Activated CD8-positive, alpha-beta T cell treated with anti-CD3 and anti-CD28 coated beads, Interleukin-2, amount 10 ng/mL, durations not matched to agents 7 days and 5 days (primary cell): ENCODE measurements around the gene THSD8. TPM values are rescaled to one million over a fixed set of nuclear protein-coding genes. Genes with fewer than 3 reads are reported as not detected.
"Not testable (repeated sequence)": the region's sequence is repeated elsewhere in the genome, so short reads cannot be mapped to it uniquely, and the experiment has no call there.

Experiments
- ATAC-seq: fragments of 150-1000 bp; cut with Tn5 transposase; one replicate; pipeline ENCODE4 v1.10.0; 2021; ENCODE audit warnings: moderate library complexity
- CTCF ChIA-PET: fragments of 350-600 bp; sonication (Branson Sonifier 250); formaldehyde crosslinking; loops from one replicate; lab custom pipeline; 2021; ENCODE audit warnings: antibody characterized with exemption; lab: Charles Lee
- POLR2A ChIA-PET: fragments of 350-600 bp; sonication (Branson Sonifier 250); formaldehyde crosslinking; loops from one replicate; lab custom pipeline; 2021; ENCODE audit warnings: antibody characterized with exemption; lab: Charles Lee
- DNase-seq: peaks from one replicate; pipeline ENCODE4 v3.0.0-alpha.2; 2020
- H3K27ac Mint-ChIP-seq: one replicate; pipeline ENCODE4 v1.8.0; 2021; ENCODE audit warnings: mild to moderate bottlenecking, mixed read lengths
- H3K27me3 Mint-ChIP-seq: one replicate; pipeline ENCODE4 v1.8.0; 2021; ENCODE audit warnings: low read depth, mixed read lengths
- H3K36me3 Mint-ChIP-seq: one replicate; pipeline ENCODE4 v1.8.0; 2021; ENCODE audit warnings: low read depth, mixed read lengths
- H3K4me1 Mint-ChIP-seq: one replicate; pipeline ENCODE4 v1.8.0; 2021; ENCODE audit warnings: low read depth, mixed read lengths
- H3K4me3 Mint-ChIP-seq: one replicate; pipeline ENCODE4 v1.8.0; 2021; ENCODE audit warnings: mild to moderate bottlenecking, mixed read lengths
- H3K9me3 Mint-ChIP-seq: one replicate; pipeline ENCODE4 v1.8.0; 2022; ENCODE audit warnings: mixed read lengths; ENCODE audit not compliant: insufficient read depth
- total RNA-seq, 2 experiments: library from RNA; stranded (reverse); gene quantifications; one replicate each; pipeline ENCODE4 v1.2.3, GENCODE V29; 2021

Gene THSD8
- total RNA-seq, 2 experiments from 2014 or later, result 17.7 to 30.9 TPM

DNA sequence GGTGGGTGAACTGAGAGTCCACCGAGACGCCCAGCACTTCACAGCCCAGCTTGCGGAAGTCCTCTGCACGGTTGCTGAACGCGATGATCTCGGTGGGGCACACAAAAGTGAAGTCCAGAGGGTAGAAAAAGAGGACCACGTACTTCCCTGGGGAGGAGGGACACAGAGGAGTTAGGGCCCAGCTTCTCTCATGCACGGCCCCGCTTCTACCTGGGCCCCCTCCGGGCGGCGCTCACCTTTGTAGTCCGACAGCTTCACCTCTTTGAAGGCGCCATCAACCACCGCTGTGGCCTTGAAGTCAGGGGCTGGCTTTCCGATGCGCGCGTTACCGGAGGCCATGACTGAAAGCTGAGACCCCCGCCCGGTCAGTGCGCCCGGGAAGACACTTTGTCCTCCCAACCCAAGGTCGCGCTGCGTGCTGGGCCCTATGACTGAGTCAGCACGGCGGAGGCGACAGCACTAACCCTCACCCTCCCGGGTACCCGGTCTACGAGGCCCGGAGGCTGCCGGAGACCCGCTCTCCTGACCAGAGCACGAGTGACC lies 875 bp upstream of the THSD8 start:
- POLR2A ChIA-PET, result interaction anchor here (0.7 to 4.2 kb wide), 4 partner anchors 9 to 81 kb away, joined by 3 to 34 read pairs (median 4); partner anchors contain the start of gene JUNB
- H3K27me3 Mint-ChIP-seq, result no peaks in the 10 kb centered on the region
- peak overlapping the region; percentile 81 for H3K27ac Mint-ChIP-seq
- H3K9me3 Mint-ChIP-seq, result no peaks in the 10 kb centered on the region
- H3K4me3 Mint-ChIP-seq, result peak overlapping the region; percentile 89
- peaks cover 7% of the 10 kb centered on the region for H3K36me3 Mint-ChIP-seq
- H3K4me1 Mint-ChIP-seq, result peaks cover 32% of the 10 kb centered on the region
- ATAC-seq (peak; percentile 16), DNase-seq (peak; percentile 35)
- CTCF ChIA-PET, result interaction anchor here (0.9 to 11.4 kb wide), 5 partner anchors 25 to 165 kb away, joined by 3 to 390 read pairs (median 12); partner anchors contain the start of genes HOOK2 and TRIR

DNA sequence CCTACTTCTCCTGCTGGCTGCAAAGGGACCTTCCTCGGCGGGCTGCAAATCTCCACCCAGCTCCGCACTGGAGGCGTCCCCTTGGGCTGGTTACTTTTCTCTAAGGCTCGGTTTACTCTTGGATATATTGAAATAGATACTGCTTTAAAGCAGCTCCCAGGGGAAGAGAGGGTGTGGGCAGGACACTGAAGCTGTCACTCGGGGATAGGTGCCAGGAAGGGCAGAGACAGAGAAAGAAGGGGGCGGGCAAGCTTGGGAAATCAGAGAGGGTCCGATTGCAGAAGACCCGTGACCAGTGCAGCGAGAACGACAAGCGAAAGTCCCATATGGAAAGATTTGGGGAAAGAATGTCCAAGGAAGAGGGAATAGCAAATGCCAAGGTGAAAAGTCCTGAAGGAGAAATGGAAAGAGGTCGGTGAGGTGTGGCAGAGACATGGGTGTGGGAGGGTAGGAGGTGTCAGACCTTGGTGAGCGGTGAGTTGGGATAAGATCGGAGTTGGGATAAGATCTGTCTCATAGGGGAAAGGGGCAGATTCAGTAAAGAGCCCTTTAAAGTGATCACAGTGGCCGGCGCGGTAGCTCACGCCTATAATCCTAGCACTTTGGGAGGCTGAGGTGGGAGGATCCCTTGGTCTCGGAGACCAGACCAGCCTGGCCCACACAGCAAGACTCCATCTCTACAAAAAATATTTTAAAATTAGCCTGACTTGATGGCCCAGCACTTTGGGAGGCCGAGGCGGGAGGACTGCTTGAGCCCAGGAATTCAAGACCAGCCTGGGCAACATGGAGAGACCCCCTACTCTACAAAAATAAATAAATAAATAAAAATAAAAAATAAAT lies 618 bp downstream of the THSD8 start:
- ChIA-PET POLR2A (interaction anchor here (0.9 to 4.2 kb wide), 3 partner anchors 11 to 106 kb away, joined by 3 to 34 read pairs (median 3); partner anchors contain the start of genes FBXW9 and JUNB), CTCF (interaction anchor here (0.6 to 2.7 kb wide), 13 partner anchors 10 to 163 kb away, joined by 3 to 15 read pairs (median 5); partner anchors contain the start of gene JUNB)
- DNase-seq, result no peak
- Mint-ChIP-seq H3K4me3 (peak overlapping the region; percentile 89), H3K4me1 (peaks cover 39% of the 10 kb centered on the region), H3K36me3 (peaks cover 13% of the 10 kb centered on the region), H3K9me3 (no peaks in the 10 kb centered on the region), H3K27ac (peak overlapping the region; percentile 54), H3K27me3 (no peaks in the 10 kb centered on the region)
- no peak for ATAC-seq

DNA sequence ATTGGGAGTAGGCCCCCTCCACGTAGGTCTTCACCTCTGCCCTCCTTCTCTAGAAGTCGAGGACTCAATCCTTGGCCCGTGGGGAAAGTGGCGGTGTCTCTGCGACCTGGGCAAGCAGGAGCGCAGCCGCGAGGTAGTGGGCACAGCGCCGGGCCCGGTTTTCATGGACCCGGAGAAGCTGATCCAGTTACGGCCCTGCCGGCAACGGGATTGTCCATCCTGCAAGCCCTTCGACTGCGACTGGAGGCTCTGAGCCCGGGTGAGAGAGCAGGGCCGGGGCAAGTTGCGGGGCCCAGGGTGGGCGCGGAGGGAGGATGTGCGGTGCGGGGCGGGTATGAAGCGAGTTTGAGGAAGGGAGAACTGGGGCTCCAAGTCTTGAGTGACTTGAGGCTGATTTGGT lies 2.2 kb downstream of the THSD8 start:
- CTCF ChIA-PET, result interaction anchor here (1.9 to 2.7 kb wide), 3 partner anchors 26 to 47 kb away, joined by 7 to 15 read pairs (median 9); no protein-coding TSS in a partner anchor
- Mint-ChIP-seq H3K4me1 (peaks cover 43% of the 10 kb centered on the region), H3K27me3 (no peaks in the 10 kb centered on the region), H3K4me3 (no peak overlapping the region), H3K9me3 (no peaks in the 10 kb centered on the region), H3K36me3 (peaks cover 17% of the 10 kb centered on the region), H3K27ac (no peak overlapping the region)
- DNase-seq (no peak), ATAC-seq (no peak)
- POLR2A ChIA-PET, result interaction anchor here (4.2 kb wide), 1 partner anchor 12 kb away, joined by 34 read pairs; the partner anchor contains the start of gene JUNB

DNA sequence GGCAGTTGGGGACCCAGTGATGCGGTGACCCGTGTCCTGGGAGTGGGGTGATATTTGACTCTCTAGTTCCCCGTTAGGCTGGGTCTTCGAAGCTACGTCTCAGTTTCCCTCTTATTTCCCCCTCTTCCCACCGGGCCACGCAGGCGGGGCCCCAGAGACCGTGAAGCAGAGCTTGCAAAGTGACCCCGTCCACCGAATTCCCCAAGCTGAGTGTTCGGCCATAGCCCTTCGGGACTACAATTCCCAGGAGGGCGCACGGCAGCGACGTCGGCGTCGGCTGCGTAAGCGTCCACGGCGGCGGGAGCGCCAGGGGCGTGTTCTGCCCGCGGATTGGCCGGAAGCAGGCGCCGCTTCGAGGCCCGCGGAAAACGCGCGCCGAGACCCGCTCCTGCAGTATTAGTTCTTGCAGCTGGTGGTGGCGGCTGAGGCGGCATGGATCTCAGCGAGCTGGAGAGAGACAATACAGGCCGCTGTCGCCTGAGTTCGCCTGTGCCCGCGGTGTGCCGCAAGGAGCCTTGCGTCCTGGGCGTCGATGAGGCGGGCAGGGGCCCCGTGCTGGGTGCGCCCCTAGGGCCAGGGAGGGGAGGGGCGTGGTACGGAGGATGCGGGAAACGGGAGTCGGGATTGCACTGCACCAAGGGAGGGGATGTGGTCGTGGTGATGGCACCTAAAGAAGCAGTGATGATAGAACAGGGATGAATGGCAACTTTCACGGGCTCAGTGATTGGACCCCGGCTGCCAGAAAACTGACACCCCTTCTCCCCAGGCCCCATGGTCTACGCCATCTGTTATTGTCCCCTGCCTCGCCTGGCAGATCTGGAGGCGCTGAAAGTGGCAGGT lies 4.6 kb downstream of the THSD8 start, which contains the start of gene RNASEH2A:
Gene RNASEH2A, plus strand, starts transcription at position 343 of the 840 bp plus-strand sequence. Its CDS starts 90 bp downstream, at position 433.
- CTCF ChIA-PET, result interaction anchor here (1.0 to 2.4 kb wide), 6 partner anchors 11 to 78 kb away, joined by 3 to 15 read pairs (median 5); no protein-coding TSS in a partner anchor
- ATAC-seq (peak; percentile 89), DNase-seq (peak; percentile 92)
- Mint-ChIP-seq H3K27me3 (no peaks in the 10 kb centered on the region), H3K4me3 (peak within 1 kb of the TSS; percentile 97), H3K27ac (peak within 1 kb of the TSS; percentile 95), H3K4me1 (peaks cover 28% of the 10 kb centered on the region), H3K9me3 (no peaks in the 10 kb centered on the region), H3K36me3 (peaks cover 17% of the 10 kb centered on the region)
- POLR2A ChIA-PET, result interaction anchor here (0.8 to 1.3 kb wide), 3 partner anchors 8 to 31 kb away, joined by 3 to 15 read pairs (median 3); partner anchors contain the start of gene JUNB

DNA sequence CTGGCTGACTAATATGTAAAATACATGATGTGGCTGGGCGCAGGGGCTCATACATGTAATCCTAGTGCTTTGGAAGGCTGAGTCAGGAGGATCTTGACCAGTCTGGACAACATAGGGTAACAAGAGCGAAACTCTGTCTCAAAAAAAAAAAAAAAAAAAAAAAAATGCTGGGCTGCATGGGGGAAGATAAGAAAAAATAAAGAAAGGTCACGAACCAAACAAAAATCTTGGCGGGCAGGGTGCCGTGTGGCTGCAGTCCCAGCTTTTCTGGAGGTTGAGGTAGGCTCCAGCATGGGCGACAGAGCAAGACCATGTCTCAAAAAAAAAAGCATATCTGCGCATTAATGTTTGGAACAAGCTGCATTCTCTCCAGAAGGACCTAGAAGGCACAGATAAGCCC lies 13.2 kb downstream of the THSD8 start:
- Mint-ChIP-seq H3K9me3 (no peaks in the 10 kb centered on the region), H3K27me3 (no peaks in the 10 kb centered on the region), H3K4me3 (no peak overlapping the region), H3K36me3 (peaks cover 16% of the 10 kb centered on the region), H3K27ac (no peak overlapping the region), H3K4me1 (no peaks in the 10 kb centered on the region)
- CTCF ChIA-PET, result interaction anchor here (1.0 to 2.4 kb wide), 3 partner anchors 10 to 54 kb away, joined by 3 to 6 read pairs (median 3); no protein-coding TSS in a partner anchor
- POLR2A ChIA-PET, result interaction anchor here (1.4 to 1.6 kb wide), 2 partner anchors 9 to 78 kb away, joined by 3 to 4 read pairs; partner anchors contain the start of genes GET3 and RNASEH2A
- no peak for ATAC-seq
- DNase-seq, result no peak

DNA sequence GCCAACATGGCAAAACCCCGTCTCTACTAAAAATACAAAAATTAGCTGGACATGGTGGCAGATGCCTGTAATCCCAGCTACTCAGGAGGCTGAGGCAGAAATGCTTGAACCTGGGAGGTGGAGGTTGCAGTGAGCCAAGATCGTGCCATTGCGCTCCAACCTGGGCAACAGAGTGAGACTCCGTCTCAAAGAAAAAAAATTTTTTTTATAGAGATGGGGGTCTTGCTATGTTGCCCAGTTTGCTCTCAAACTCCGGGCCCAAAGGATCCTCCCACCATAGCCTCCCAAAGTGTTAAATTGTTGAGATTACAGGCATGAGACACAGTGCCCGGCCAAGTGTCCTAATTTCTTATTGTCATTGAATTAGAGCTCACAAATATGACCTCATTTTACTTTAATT lies 15.3 kb downstream of the THSD8 start:
- POLR2A ChIA-PET, H3K4me1 Mint-ChIP-seq, DNase-seq, H3K4me3 Mint-ChIP-seq, ATAC-seq, H3K9me3 Mint-ChIP-seq, H3K27ac Mint-ChIP-seq, H3K27me3 Mint-ChIP-seq: not testable (repeated sequence)
- CTCF ChIA-PET, result interaction anchor here (1.0 to 1.5 kb wide), 2 partner anchors 15 to 57 kb away, joined by 3 read pairs; partner anchors contain the start of gene THSD8
- peaks cover 16% of the 10 kb centered on the region for H3K36me3 Mint-ChIP-seq

DNA sequence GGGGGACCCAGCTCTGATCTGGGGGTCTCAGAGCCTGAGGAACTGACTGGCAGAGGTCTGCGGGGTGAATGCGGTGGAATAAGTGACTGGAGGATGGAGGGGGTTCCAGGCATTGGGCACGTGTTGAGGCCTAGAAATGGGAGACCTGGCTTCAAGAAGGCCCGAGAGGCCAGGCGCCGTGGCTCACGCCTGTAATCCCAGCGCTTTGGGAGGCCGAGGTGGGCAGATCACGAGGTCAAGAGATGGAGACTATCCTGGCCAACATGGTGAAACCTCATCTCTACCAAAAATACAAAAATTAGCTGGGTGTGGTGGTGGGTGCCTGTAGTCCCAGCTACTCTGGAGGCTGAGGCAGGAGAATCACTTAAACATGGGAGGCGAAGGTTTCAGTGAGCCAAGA lies 15.9 kb downstream of the THSD8 start:
- DNase-seq, H3K27me3 Mint-ChIP-seq, ATAC-seq, POLR2A ChIA-PET, H3K9me3 Mint-ChIP-seq, H3K27ac Mint-ChIP-seq, H3K4me1 Mint-ChIP-seq, H3K4me3 Mint-ChIP-seq: not testable (repeated sequence)
- H3K36me3 Mint-ChIP-seq, result peaks cover 13% of the 10 kb centered on the region
- CTCF ChIA-PET, result interaction anchor here (1.0 kb wide), 1 partner anchor 57 kb away, joined by 3 read pairs; no protein-coding TSS in a partner anchor

DNA sequence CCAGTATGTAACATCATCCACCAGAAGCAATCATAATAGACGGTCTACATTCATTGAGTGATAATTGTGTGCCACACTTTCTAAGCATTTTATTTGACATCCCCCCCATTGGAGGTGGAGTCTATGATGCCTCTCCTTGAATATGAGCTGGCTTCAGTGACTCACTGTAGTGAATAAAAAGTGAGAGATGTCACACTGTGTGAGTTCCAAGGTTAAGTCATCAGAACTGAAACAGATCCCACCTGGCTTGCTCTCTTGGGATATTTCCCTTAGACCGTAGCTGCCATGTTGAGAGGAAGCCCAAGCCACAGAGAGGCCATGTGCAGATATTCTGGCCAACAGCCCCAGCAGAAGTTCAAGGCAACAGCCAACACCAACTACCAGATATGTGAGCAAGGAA lies 19.9 kb downstream of the THSD8 start:
- no peak for ATAC-seq

DNA sequence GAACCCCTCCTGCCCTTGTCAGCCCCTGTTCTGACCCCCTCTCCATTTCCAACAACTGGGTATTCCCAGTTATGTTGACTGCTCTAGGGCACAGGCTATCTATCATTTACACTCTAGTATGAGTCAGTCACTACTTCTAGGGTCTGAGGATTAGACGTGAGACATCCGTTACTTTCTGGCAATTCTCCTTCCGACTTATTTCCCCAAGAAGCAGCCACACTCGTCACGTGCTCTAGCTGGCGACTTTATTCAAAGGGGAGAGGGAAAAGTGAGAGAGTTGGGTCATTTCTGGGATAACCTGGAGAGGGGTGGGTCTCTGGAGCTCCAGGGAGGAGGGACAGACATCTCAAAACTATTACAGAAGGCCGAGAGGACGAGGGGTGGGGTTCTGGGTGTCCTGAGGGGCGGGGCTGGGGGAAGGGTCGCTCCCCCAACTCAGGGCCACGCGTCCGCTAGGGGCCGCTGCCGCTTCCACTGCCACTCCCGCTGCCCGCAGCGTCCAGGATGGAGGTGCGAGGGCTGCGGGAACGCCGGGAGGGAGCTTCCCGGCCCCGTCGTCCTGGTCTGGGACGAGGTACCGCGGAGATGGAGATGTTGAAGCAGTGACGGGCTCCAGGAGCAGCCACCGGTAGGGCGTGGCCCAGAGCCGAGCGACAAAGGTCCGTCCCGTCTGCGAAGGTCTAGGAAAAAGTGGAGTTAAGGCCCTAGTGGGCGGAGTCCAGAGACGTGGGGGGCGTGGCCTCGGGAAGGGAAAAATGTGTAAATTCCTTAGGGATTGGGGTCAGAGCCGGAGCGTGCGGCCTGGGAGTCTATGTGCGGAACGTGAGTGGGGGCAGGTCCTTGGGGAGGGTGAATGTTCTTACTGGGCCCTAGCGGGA lies 23.6 kb downstream of the THSD8 start:
- Mint-ChIP-seq H3K27ac (no peak overlapping the region), H3K27me3 (peaks cover 27% of the 10 kb centered on the region), H3K9me3 (no peaks in the 10 kb centered on the region), H3K4me3 (no peak overlapping the region), H3K4me1 (peaks cover 9% of the 10 kb centered on the region), H3K36me3 (no peaks in the 10 kb centered on the region)
- peak; percentile 43 for ATAC-seq
- ChIA-PET CTCF (interaction anchor here (0.6 to 2.2 kb wide), 7 partner anchors 9 to 65 kb away, joined by 3 to 8 read pairs (median 3); partner anchors contain the start of gene RTBDN), POLR2A (no interaction called here)
- no peak for DNase-seq

More for the DNA sequence above, 19.9 kb downstream of the THSD8 start:
- Mint-ChIP-seq H3K9me3 (no peaks in the 10 kb centered on the region), H3K27ac (no peak overlapping the region), H3K4me1 (peaks cover 9% of the 10 kb centered on the region), H3K27me3 (peaks cover 11% of the 10 kb centered on the region), H3K4me3 (no peak overlapping the region), H3K36me3 (peaks cover 2% of the 10 kb centered on the region)
- DNase-seq, result no peak
- POLR2A ChIA-PET, result interaction anchor here (0.9 kb wide), 1 partner anchor 44 kb away, joined by 7 read pairs; no protein-coding TSS in a partner anchor
- CTCF ChIA-PET, result interaction anchor here (1.0 to 1.2 kb wide), 2 partner anchors 62 to 232 kb away, joined by 3 read pairs; no protein-coding TSS in a partner anchor

DNA sequence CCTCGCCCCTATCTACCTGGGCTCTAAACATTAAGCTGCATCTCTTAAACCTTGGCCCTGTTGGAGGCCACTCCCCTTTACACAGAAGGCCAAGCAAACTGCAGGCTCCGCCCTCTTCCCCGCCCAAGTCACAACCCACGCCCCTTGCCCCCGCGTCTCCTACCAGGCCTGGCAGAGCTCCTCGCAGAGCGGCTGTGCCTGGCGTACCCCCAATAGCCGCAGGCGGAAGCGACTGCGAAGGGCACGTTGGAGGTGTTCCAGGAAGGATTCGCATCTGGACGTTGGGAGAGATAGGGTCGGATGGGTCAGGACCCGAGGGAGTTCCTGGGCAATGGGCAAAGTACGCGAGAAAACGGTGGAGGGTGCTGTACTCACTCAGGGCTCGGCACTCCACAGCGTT lies 26.6 kb downstream of the THSD8 start:
- ATAC-seq, result peak; percentile 64
- Mint-ChIP-seq H3K27me3 (peaks cover 49% of the 10 kb centered on the region), H3K27ac (no peak overlapping the region), H3K36me3 (no peaks in the 10 kb centered on the region), H3K9me3 (no peaks in the 10 kb centered on the region), H3K4me3 (no peak overlapping the region), H3K4me1 (peaks cover 17% of the 10 kb centered on the region)
- ChIA-PET POLR2A (interaction anchor here (0.6 kb wide), 1 partner anchor 1693 kb away, joined by 5 read pairs; no protein-coding TSS in a partner anchor), CTCF (interaction anchor here (1.0 to 1.8 kb wide), 3 partner anchors 19 to 137 kb away, joined by 4 to 10 read pairs (median 4); no protein-coding TSS in a partner anchor)
- DNase-seq, result peak; percentile 61
